ENCODE data around the gene BTNL2. TPM values are rescaled to one million over a fixed set of nuclear protein-coding genes. Genes with fewer than 3 reads are reported as not detected.
"Not testable (repeated sequence)": the region's sequence is repeated elsewhere in the genome, so short reads cannot be mapped to it uniquely, and the experiment has no call there.

The BTNL2 gene
- total RNA-seq, 2 donors from 2014 or later: not detected

DNA sequence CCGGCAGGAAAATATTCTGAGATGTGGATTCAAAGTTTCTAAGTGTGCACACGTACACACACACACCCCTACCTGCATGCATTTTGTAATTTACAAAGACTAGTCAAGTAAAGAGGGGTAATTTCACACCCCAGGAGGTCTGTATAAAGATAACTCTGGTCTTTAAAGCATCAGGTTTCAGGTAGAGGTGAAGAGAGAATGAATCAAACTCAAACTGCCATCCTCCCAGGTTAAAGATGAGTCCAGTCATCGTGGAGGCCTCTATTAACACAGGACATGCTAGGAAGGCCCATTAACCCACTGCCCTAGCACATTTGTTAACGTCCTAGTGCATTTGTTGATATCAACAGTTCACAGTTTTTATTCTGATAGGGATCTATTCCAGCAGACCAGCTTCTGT, 29.2 kb upstream of the BTNL2 start:
- DNase-seq: no peak
- TF ChIP-seq, protein P1, sequence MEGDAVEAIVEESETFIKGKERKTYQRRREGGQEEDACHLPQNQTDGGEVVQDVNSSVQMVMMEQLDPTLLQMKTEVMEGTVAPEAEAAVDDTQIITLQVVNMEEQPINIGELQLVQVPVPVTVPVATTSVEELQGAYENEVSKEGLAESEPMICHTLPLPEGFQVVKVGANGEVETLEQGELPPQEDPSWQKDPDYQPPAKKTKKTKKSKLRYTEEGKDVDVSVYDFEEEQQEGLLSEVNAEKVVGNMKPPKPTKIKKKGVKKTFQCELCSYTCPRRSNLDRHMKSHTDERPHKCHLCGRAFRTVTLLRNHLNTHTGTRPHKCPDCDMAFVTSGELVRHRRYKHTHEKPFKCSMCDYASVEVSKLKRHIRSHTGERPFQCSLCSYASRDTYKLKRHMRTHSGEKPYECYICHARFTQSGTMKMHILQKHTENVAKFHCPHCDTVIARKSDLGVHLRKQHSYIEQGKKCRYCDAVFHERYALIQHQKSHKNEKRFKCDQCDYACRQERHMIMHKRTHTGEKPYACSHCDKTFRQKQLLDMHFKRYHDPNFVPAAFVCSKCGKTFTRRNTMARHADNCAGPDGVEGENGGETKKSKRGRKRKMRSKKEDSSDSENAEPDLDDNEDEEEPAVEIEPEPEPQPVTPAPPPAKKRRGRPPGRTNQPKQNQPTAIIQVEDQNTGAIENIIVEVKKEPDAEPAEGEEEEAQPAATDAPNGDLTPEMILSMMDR (IDR thresholded peaks at IDR 0.05): no peak
- Histone ChIP-seq H3K9me3 (no peaks in the 10 kb centered on the region), H3K27me3 (no peaks in the 10 kb centered on the region), H3K4me3 (no peak overlapping the region), H3K4me1 (no peaks in the 10 kb centered on the region), H3K27ac (no peak overlapping the region), H3K36me3 (no peaks in the 10 kb centered on the region), H3K9ac (ENCODE audit: low read depth in 2 of 2, low read length in 2 of 2) (no peak overlapping the region)
- intact Hi-C loops (cut with DNase I): no loop called here

DNA sequence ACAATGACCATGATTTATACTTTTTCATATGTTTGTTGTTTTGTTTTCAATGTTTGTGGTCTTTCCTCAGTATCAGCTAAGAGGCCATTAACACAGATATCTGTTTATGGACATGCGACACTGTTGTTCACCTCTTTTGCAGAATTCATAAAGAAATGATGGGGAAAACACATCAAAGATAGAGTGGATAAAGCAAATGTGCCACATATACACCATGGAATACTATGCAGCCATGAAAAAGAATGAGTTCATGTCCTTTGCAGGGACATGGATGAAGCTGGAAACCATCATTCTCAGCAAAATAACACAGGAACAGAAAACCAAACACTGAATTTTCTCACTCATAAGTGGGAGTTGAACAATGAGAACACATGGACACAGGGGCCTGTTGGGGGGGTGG, 27.0 kb upstream of the BTNL2 start:
- not testable (repeated sequence) for H3K27me3 ChIP-seq; H3K36me3 ChIP-seq; H3K4me1 ChIP-seq; H3K9ac ChIP-seq (ENCODE audit: low read depth in 2 of 2, low read length in 2 of 2); H3K4me3 ChIP-seq; H3K9me3 ChIP-seq; H3K27ac ChIP-seq; DNase-seq
- intact Hi-C loops (cut with DNase I): loop anchor here (5.0 kb wide), 1 partner anchor 268 kb away; no protein-coding TSS in a partner anchor

DNA sequence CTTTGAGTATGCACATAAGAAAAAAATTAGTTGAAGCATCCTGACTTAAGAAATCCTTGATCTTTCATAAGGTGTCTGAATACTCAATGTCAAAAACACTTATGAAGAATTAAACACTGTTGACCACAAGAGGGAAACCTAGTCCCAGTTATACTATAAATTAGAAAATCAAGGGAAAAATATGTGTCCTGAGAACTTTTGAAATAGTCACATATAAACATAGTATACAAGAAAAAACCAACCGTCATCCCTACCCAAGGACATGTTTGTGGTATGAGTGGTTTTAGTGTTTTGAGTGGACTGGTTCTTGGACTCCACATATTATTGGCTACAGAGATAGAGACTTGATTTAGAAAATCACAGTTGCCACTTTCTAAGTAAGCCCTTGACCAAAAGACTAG, 25.1 kb upstream of the BTNL2 start:
- Histone ChIP-seq H3K27me3 (no peaks in the 10 kb centered on the region), H3K4me3 (no peak overlapping the region), H3K9ac (ENCODE audit: low read depth in 2 of 2, low read length in 2 of 2) (no peak overlapping the region), H3K36me3 (no peaks in the 10 kb centered on the region), H3K9me3 (no peaks in the 10 kb centered on the region), H3K4me1 (no peaks in the 10 kb centered on the region), H3K27ac (no peak overlapping the region)
- TF ChIP-seq, protein P1 (IDR thresholded peaks at IDR 0.05): peak; percentile 37
- intact Hi-C loops (cut with DNase I): loop anchor here (5.0 kb wide), 1 partner anchor 270 kb away; no protein-coding TSS in a partner anchor
- no peak for DNase-seq

DNA sequence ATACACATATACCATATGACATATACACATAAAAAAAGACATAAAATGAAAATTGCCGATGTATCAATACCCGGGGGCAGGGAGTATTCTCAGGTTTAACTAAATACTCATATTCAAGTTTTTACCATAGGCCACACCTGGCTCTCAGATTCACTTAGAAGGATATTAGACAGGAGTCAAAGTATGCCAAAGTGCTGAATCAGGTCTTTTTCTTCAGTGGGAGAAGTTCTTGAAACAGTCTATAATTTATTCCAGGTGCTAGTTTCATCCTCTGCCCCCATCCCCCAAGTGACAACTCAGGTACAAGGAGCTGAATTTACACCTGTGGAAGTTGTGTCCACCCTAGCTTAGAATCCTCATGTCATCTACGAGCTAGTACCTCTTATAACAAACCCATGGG, 24.2 kb upstream of the BTNL2 start:
- H3K36me3 ChIP-seq: no peaks in the 10 kb centered on the region
- no peaks in the 10 kb centered on the region for H3K27me3 ChIP-seq
- no peak overlapping the region for H3K4me3 ChIP-seq
- no peak for DNase-seq
- TF ChIP-seq, protein P1 (IDR thresholded peaks at IDR 0.05): no peak
- no peak overlapping the region for H3K9ac ChIP-seq (ENCODE audit: low read depth in 2 of 2, low read length in 2 of 2)
- H3K9me3 ChIP-seq: no peaks in the 10 kb centered on the region
- no peak overlapping the region for H3K27ac ChIP-seq
- intact Hi-C loops (cut with DNase I): loop anchor here (5.0 kb wide), 1 partner anchor 271 kb away; no protein-coding TSS in a partner anchor
- no peaks in the 10 kb centered on the region for H3K4me1 ChIP-seq

DNA sequence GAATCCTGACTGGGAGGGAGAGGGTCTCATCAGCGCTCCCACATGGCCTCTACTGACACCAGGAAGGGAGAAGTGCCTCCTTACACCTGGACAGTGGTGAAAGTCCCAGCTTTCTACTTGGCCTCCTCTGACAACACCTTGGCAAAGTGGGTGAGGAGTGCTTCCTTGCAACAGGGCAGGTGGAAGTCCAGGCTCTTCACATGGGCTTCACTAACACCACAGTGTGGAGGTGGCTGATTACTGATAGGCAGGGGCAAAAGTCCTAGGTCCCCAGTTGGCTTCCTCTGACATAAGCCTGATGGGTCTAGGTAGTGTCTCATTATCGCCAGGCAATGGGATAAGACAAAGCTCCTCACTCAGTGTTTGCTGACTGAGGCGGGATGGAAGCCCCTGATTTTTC, 23.2 kb upstream of the BTNL2 start:
- Histone ChIP-seq H3K4me3 (no peak overlapping the region), H3K27ac (no peak overlapping the region), H3K4me1 (no peaks in the 10 kb centered on the region), H3K27me3 (no peaks in the 10 kb centered on the region), H3K9me3 (no peaks in the 10 kb centered on the region), H3K36me3 (no peaks in the 10 kb centered on the region), H3K9ac (ENCODE audit: low read depth in 2 of 2, low read length in 2 of 2) (no peak overlapping the region)
- DNase-seq: no peak
- TF ChIP-seq, protein P1 (IDR thresholded peaks at IDR 0.05): no peak
- intact Hi-C loops (cut with DNase I): loop anchor here (5.0 kb wide), 1 partner anchor 272 kb away; no protein-coding TSS in a partner anchor

DNA sequence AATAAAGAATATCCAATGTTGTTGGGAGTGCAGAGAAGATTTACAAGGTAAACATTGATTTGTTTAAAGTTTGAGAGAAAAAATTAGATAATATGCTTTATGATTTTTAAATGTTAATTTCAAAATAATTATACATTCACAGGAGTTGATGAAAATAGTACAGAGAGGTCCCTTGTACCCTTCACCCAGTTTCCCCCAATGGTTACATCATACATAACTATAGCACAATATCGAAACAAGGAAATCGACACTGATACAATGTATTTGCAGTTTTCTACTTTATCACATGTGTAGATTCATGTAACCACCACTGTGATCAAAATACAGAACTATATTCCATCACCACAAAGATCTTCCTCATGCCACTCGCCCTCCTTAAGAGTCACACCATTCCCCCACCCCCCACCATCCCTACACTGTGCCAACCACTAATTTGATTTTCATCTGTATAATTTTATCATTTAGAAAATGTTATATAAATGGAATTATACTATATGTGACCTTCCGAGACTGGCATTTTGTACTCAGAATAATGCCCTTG, 21.0 kb upstream of the BTNL2 start:
- no peak overlapping the region for H3K27ac ChIP-seq
- H3K27me3 ChIP-seq: no peaks in the 10 kb centered on the region
- no peaks in the 10 kb centered on the region for H3K9me3 ChIP-seq
- no peaks in the 10 kb centered on the region for H3K4me1 ChIP-seq
- H3K4me3 ChIP-seq: no peak overlapping the region
- TF ChIP-seq, protein P1 (IDR thresholded peaks at IDR 0.05): no peak
- no peaks in the 10 kb centered on the region for H3K36me3 ChIP-seq
- no peak overlapping the region for H3K9ac ChIP-seq (ENCODE audit: low read depth in 2 of 2, low read length in 2 of 2)
- intact Hi-C loops (cut with DNase I): no loop called here
- no peak for DNase-seq

Data from colonic mucosa (tissue), 4 donors.